HG02840 (cell line): Measurements from ENCODE around the gene TSSK2.

Experiments
- ATAC-seq: cut with Tn5 transposase; IDR thresholded peaks from one replicate; pipeline ENCODE4 v1.9.1; 2021; ENCODE audit warnings: mild to moderate bottlenecking, moderate library complexity, moderate number of reproducible peaks; ENCODE audit not compliant: unreplicated experiment, low FRiP score

TSSK2 gene

GRCh38 chr22:19105867-19106802 is 25.0 kb upstream of the TSSK2 start:
- ATAC-seq: no peak

- no peak for ATAC-seq
These were observed 24.0 kb upstream of the TSSK2 start for GRCh38 chr22:19106886-19107729.

DNA sequence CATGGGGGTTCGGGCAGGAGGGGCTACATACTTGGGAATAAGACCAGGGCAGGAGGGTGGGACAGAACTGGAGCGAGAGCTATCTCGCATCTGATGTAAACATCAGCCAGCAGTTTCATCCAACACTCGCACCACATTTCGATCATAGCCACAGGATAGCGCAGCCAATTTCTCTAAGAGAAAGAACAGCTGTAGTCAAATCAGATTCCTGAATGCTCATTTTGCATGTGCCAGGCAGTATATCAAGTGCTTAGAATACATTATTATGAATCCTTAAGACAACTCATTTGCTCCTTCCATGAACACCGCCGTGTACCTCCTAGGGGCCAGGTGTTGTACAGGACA is 23.4 kb upstream of the TSSK2 start:
- ATAC-seq: no peak

DNA sequence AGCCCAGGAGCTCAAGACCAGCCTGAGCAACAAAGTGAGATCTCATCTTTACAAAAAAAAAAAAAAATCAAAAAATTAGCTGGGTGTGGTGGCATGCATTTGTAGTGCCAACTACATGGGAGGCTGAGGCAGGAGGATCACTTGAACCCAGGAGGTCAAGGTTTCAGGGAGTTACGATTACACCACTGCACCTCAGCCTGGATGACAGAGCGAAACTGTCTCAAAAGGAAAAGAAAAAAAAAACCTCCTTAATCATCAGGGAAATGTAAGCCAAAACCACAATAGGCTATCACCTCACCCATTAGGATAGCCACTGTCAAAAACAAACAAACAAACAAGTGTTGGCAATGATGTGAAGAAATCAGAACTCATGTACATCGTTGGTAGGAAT is 22.3 kb upstream of the TSSK2 start:
- no peak for ATAC-seq

GRCh38 chr22:19109198-19110063 is 21.7 kb upstream of the TSSK2 start:
- no peak for ATAC-seq

- ATAC-seq: no peak
These were observed 21.0 kb upstream of the TSSK2 start for GRCh38 chr22:19110064-19110458.

GRCh38 chr22:19110646-19111045 is 20.5 kb upstream of the TSSK2 start:
- ATAC-seq: no peak

DNA sequence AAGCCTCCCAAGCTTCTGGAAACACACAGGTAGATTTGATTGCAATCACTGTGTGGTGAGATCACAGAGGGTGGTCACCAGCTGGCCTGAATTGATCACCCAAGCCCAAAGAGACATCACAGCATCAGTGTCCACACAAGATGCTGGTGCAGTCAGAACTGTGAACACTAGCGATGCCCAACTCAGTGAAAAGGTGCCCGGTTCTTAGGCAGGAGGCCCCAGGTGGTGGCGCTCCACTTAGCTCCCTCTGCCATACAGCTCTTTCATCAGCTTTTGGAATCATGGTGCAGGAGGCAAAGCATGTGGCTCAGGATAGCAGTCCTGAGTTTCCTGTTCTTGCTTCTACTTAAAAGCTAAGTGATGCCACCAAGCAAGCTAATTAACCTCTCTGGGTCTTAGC is 20.0 kb upstream of the TSSK2 start:
- no peak for ATAC-seq

DNA sequence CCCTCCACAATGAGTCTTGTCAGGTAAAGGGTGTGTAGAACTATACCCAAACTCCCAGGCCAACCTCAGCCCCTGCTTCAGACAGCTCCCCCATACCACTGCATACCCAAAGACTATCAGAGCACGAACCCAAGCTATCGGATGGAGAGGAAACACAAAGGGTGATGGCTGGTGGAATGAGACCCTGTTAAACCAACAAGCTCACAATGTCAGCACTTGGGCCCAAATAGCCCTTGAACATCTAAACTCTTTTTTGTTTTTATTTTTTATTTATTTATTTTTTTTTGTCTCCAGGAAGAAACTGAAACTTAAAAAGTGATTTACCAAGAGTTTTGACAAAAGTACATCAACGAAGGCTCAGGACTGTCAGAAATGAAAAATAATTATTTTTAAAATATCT is 19.5 kb upstream of the TSSK2 start:
- ATAC-seq: no peak

DNA sequence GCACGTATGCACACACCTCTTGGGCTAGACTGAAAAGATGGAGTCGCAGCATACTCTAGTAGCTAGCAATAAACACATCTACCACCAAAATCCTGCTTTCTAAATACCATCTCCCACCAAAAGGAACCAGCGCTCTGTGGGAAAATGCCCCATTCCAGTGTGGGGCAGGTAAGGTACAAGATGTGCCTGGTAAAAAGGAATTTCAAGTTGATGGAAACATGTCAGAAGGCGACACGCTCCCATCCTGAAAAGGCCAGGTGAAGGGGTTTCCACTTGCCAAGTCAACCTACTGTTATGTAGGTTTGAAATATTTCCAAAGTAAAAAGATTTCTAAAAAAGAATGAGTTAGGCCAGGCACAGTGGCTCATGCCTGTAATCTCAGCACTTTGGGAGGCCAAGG is 17.7 kb upstream of the TSSK2 start:
- no peak for ATAC-seq

GRCh38 chr22:19114984-19115552 is 16.0 kb upstream of the TSSK2 start:
- ATAC-seq: no peak

GRCh38 chr22:19115628-19116027 is 15.5 kb upstream of the TSSK2 start:
- no peak for ATAC-seq

- ATAC-seq: no peak
These were observed 14.0 kb upstream of the TSSK2 start for GRCh38 chr22:19117111-19117512.

DNA sequence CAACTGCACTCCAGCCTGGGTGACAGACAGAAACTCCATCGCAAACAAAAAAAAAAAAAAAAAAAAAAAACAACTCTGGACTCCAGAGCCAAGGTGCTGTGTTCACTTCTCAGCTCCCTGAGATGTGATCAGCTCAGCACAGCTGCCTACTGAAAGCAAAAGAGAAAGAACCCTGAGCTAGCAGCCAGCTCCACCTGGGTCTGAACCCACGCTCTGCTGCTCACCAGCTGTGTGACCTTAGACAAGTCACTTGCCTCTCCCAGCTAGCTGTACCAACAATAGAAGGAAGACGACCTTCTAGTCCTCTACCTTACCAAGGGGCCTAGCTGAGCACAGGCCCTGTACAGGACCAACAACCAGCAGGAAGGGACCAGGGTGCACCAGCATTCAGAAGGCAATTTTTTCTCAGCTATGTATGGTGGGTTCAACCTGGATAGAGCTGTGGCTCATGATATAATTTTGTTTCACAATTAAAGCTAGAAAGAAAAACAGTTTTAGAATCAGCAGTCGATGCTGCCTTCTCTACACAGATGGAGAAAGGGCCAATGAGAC is 12.7 kb upstream of the TSSK2 start:
- peak; percentile 30 for ATAC-seq

GRCh38 chr22:19119949-19120348 is 11.2 kb upstream of the TSSK2 start:
- no peak for ATAC-seq

GRCh38 chr22:19120829-19121630 is 10.1 kb upstream of the TSSK2 start:
- ATAC-seq: no peak

- ATAC-seq: no peak
These were observed 9.4 kb upstream of the TSSK2 start for GRCh38 chr22:19121631-19122142.

DNA sequence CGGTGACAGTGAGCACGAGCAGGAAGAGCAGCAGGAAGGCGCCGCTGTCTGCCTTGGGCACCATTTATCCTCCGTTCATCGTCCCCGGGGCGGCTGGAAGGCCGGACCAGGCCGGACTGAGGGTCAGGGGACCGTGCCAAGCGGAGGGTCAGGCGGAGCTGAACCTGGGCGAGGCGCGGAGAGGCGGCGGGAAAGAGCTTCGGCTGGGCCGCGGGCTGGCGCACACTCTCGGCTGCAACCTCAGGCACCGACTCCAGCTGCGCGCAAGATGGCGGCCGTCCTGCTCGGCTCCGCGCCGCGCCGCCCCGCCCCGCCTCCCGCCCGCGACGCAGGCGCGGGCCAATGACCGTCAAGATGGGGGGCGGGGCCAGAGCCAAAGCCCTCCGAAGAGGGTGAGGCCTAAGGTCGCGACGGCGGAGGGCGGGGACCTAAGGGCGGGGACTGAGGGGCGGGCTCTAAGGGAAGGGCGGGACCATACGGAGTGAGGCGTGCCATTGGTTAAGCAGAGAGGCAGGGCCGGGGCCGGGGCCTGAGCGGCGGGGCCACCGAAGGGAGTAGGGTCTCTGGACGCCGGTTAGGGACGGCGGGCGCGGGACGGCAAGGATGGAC is 8.9 kb upstream of the TSSK2 start, which contains the start of gene DGCR2:
TSS of gene DGCR2 (minus strand) at position 270 of the 609 bp plus-strand sequence. CDS start at position 64, 206 bp downstream.
- ATAC-seq: peak; percentile 71
